ENCODE results near the gene SGSM1.

SGSM1 gene

DNA sequence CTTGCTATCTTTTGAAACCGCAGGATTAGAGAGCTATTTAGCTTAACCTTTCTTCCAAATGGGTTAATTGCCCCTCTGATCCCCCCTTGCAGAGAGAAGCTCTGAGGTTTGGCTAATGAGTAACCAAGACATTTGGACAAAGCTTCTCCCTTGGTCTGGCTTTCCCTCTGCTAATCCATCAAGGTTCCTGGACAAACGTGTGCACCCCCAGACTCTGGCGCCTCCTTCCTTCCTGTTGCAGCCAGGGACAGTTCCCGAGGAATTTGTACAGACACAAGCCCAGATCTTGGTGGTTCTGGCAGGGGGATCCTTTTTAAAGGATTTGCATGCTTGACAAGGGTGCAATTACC is 148.1 kb downstream of the SGSM1 start:
- DNase-seq: no peak

- DNase-seq: no peak
Observed at GRCh38 chr22:24954856-24955255, 148.8 kb downstream of the SGSM1 start.

- DNase-seq: no peak
Observed at GRCh38 chr22:24957043-24957442, 151.0 kb downstream of the SGSM1 start.

DNA sequence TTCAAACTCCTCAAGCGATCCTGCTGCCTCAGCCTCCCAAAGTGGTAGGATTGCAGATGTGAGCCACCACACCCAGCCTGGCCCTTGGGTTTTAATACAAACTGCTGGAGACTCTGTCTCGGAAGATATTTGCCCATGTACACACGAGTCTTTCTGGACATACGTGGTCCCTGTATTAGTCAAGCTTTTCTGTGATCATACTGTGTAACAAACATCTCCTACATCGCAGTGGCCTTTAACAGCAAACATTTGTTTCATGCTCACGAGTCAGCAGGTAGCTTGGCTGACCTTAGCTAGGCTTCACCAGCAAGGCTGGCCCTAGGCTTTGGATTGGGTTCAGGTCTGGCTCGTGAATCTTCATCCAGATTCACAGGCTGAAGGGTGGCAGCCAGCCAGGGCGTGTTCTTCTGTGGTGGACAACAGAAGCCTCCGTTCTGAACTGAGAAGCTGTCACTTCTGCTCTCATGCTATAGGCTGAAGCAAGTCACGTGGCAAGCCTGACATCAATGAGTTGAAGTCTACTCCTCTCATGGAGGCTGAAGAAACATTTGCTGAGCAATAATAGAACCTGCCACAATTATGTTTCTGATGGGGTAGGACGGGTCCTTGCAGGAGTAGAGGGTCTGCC is 155.3 kb downstream of the SGSM1 start:
- no peak for DNase-seq

- DNase-seq: no peak
Observed at GRCh38 chr22:24962094-24962493, 156.1 kb downstream of the SGSM1 start.

GRCh38 chr22:24962835-24963234 is 156.8 kb downstream of the SGSM1 start:
- DNase-seq: no peak

- DNase-seq: no peak
Observed at GRCh38 chr22:24964441-24964840, 158.4 kb downstream of the SGSM1 start.

- no peak for DNase-seq
Observed at GRCh38 chr22:24965822-24966626, 160.0 kb downstream of the SGSM1 start.

DNA sequence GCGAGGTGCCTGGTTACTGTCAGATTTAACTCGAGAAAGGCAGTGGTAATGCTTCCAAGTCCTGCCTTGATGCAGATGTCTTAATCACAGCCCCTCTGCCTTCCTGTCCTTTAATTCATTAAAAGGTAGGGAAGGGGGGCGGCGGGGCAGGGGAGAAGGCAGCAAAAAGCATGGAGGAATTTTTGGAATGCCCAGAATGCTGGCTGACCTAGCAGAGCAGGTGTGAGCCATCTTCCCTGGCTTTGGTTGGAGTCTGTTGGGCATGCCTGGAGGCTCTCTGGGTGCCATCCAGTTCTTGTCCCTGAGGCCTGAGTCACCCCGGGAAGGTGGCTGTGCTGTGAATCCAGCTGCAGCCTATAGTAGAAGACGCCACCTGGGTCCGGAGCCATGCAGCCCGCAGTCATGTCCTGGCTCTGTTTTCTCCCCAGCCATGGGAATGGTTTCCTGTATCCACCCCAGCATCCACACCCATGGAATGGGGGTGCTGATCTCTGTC is 162.1 kb downstream of the SGSM1 start:
- DNase-seq: no peak

DNA sequence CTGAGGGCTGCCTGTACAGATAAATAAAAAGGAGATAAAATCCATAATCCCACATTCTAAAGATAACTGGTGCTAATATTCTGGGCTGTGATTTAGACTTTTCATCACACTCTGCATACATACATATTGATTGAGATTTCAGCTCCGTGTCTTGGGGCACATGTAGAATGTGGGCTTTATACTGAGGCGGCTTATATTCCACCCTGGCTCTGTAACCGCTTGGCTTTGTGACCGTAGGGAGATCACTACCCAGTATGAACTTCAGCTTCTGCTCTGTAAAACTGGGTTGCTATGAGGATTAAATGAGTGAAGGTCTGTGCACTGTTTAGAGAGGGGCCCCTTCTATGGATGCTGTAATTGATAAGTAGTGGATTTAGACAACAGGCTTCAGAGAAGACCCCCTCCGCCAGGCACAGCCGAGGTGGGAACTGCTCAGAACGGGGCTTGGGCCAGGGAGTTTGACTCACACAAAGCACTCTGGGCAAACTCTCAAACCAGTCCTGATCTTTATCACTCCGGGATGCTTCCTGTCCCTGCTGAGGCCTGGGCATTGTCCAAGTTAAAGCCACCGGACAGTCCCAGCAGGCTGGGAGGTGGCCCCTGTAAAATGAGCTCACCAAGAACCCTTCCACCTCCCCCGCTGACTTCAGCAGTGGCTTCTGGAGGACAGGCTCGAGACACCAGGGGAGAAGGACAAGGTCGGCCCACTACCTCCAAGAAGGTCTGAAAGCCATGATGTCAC is 163.7 kb downstream of the SGSM1 start:
- no peak for DNase-seq

- DNase-seq: no peak
Observed at GRCh38 chr22:24972369-24972768, 166.4 kb downstream of the SGSM1 start.

DNA sequence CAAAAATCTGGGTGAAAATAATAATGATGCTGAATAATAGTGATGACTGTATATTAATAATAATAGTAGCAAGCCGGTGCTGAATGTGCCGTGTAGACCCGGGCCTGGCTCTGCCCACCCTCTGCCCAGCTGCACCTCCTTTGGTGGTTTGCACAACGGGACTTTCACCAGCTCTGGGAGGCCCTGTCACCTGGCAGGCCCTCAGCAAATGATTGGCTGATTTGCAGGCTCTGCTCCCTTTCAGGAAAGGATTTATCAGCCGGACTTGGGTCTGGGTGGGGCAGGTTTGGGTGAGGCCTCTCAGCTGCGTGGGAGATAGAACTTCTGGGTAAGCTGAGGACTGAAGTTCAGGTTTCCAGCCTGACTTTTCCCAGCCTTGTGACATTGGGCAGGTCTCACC is 167.9 kb downstream of the SGSM1 start:
- no peak for DNase-seq

DNA sequence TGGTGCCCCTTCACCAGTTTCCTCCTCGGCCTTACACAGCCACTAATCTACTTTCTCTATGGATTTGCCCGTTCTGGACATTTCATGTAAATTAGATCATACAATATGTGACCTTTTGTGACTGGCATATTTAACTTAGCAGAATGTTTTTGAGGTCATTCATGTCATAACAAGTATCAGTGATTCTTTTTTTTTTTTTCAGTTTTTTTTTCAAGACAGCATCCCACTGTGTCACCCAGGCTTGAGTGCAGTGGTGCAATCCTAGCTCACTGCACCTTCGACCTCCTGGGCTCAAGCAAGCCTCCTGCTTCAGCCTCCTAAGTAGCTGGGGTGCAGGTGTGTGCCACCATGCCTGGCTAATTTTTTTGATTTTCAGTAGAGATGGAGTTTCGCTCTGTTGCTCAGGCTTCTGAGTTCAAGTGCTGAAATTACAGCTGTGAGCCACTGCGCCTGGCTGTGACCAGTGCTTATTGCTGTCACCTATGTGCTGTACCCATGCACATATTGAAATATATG is 169.2 kb downstream of the SGSM1 start:
- DNase-seq: no peak

DNA sequence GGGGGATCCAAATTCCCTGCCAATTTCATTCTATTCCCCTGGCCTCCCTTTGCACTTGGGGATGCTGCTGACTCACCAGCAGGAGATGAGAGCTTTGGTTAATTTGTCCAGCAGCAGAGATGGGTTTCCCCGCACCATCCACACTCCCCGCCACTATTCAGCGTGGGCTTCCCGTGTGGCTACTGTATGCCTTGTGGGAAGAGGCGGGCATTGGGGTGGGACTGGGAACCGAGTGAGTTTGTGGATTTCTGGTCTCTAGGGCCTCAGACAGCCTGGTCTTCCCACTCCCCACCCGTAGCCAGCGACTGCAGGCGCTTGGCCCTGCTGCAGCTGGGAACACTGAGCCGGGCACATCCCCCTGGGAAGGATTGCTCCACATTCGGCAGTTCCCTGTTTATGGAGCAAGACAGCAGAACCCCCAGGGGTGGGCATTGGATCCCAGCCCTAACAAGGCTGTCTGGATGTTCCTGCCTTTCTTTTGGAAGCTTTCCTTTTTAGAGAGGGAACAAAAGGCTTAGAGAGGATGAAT is 169.9 kb downstream of the SGSM1 start:
- no peak for DNase-seq

DNA sequence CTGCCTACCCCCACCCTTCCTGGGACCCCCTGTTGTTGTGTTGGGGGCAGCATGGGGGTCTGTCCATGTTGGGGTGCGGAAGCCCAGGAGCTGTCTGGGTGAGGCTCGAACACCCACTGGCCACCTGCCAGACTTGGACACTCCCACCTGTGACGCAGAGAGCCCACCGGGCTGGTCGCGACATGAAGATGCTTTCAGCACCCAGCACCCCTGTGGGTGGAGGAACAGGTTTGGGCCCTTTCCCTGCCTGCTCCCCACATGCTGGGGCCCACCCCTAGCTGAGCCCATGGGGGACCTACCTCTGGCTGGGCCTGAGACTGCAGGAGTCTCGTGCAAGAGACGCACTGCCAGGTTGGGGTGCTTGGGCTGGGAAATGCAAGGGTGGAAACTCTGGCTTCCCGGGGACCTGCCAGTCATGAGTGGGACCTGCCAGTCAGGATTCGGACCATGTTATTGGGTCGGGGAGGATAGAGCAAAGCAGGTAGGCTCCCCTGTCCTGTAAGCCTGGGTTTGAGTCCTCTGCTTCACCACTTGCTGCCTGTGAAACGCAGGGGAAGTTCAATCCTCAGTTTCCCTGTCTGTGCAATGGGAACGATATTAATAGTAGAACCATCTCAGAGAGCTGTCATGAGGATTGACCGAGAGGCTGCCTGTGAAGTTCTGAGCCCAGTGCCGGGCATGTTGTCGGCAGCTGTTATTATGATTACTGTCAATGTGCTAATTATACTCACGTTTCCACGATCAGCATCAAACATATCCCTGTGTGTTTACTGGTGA is 170.6 kb downstream of the SGSM1 start:
- no peak for DNase-seq

Measured in stimulated activated CD4-positive, alpha-beta T cell treated with anti-CD3 and anti-CD28 coated beads, Interleukin-12 subunit alpha, Interleukin-12 subunit beta, amount 100 ng/mL, for 4 hours (primary cell).